GM06990 (cell line): Measurements from ENCODE around the gene SMIM17.

Source experiments
- DNase-seq: peaks from one replicate; pipeline ENCODE4 v3.0.0-alpha.2; 2011; ENCODE audit not compliant: insufficient read length; ENCODE audit errors: extremely low read depth
- H3K27me3 ChIP-seq: replicated peaks from 2 replicates; pipeline ENCODE4 v1.6.0; 2011; ENCODE audit warnings: low read length; ENCODE audit not compliant: control insufficient read depth, insufficient read depth
- H3K36me3 ChIP-seq: 2 replicates; pipeline ENCODE4 v1.5.1; 2011; ENCODE audit warnings: low read length; ENCODE audit not compliant: control insufficient read depth, insufficient read depth
- H3K4me3 ChIP-seq: replicated peaks from 2 replicates; pipeline ENCODE4 v1.5.1; 2011; ENCODE audit warnings: low read depth, mild to moderate bottlenecking, control low read depth, low read length
- CTCF ChIP-seq: IDR thresholded peaks from 2 replicates; pipeline ENCODE4 v1.5.1; 2011; ENCODE audit warnings: low read length, control low read depth, mild to moderate bottlenecking, inconsistent platforms; ENCODE audit not compliant: insufficient read depth, poor library complexity, severe bottlenecking

SMIM17 gene

GRCh38 chr19:56683116-56683515 is 40.2 kb downstream of the SMIM17 start:
- Histone ChIP-seq H3K27me3 (no peaks in the 10 kb centered on the region), H3K36me3 (no peaks in the 10 kb centered on the region), H3K4me3 (no peak overlapping the region)
- DNase-seq, result no peak
- TF ChIP-seq CTCF, result no peak

- DNase-seq, result no peak
- Histone ChIP-seq H3K4me3 (no peak overlapping the region), H3K27me3 (no peaks in the 10 kb centered on the region), H3K36me3 (no peaks in the 10 kb centered on the region)
- TF ChIP-seq CTCF, result no peak
Measured at GRCh38 chr19:56687031-56687430, 44.1 kb downstream of the SMIM17 start.

- DNase-seq, result no peak
- Histone ChIP-seq H3K36me3 (no peaks in the 10 kb centered on the region), H3K27me3 (no peaks in the 10 kb centered on the region), H3K4me3 (no peak overlapping the region)
- TF ChIP-seq CTCF, result no peak
Measured at GRCh38 chr19:56689198-56689597, 46.2 kb downstream of the SMIM17 start.

GRCh38 chr19:56690670-56691069 is 47.7 kb downstream of the SMIM17 start:
- Histone ChIP-seq H3K36me3 (no peaks in the 10 kb centered on the region), H3K4me3 (no peak overlapping the region), H3K27me3 (no peaks in the 10 kb centered on the region)
- no peak for DNase-seq
- TF ChIP-seq CTCF, result no peak

GRCh38 chr19:56692206-56692895 is 49.4 kb downstream of the SMIM17 start:
- Histone ChIP-seq H3K27me3 (no peaks in the 10 kb centered on the region), H3K4me3 (no peak overlapping the region), H3K36me3 (no peaks in the 10 kb centered on the region)
- no peak for TF ChIP-seq CTCF
- no peak for DNase-seq

GRCh38 chr19:56699552-56699951 is 56.6 kb downstream of the SMIM17 start:
- Histone ChIP-seq H3K36me3 (no peaks in the 10 kb centered on the region), H3K27me3 (no peaks in the 10 kb centered on the region), H3K4me3 (no peak overlapping the region)
- TF ChIP-seq CTCF, result no peak
- no peak for DNase-seq
